Keratinocyte (primary cell): ENCODE data around the gene ETHE1. TPM values are rescaled to one million over a fixed set of nuclear protein-coding genes. Genes with fewer than 3 reads are reported as not detected.

ENCODE experiments used
- DNase-seq: peaks from one replicate; pipeline ENCODE4 v3.0.0-alpha.2; 2011; ENCODE audit warnings: low read depth, missing footprints, low spot score
- FAIRE-seq: peaks from 2 replicates; lab custom pipeline; 2011; peaks lifted over from hg19 to GRCh38; lab: Jason Lieb, UNC
- H2AFZ ChIP-seq: 2 replicates; pipeline ENCODE4 v1.6.0; 2012; ENCODE audit warnings: low read length, control low read depth, inconsistent platforms; ENCODE audit not compliant: control insufficient read depth
- H3K27ac ChIP-seq: 2 replicates; pipeline ENCODE4 v1.5.1; 2011; ENCODE audit warnings: low read length; ENCODE audit not compliant: control insufficient read depth, insufficient read depth
- H3K27me3 ChIP-seq: 3 replicates; pipeline ENCODE4 v1.6.0; 2011; ENCODE audit warnings: low read length; ENCODE audit not compliant: control insufficient read depth, insufficient read depth; ENCODE audit errors: extremely low read depth
- H3K36me3 ChIP-seq, 2 experiments: 2 replicates in 1 of 2; 3 replicates in 1 of 2; pipeline ENCODE4 v1.5.1; 2011; ENCODE audit warnings: low read length in 2 of 2, mild to moderate bottlenecking in 1 of 2; ENCODE audit not compliant: control insufficient read depth in 2 of 2, insufficient read depth in 2 of 2; ENCODE audit errors: extremely low read depth in 1 of 2
- H3K4me1 ChIP-seq: 3 replicates; pipeline ENCODE4 v1.5.1; 2011; ENCODE audit warnings: low read length; ENCODE audit not compliant: control insufficient read depth, insufficient read depth; ENCODE audit errors: extremely low read depth
- H3K4me2 ChIP-seq: 3 replicates; pipeline ENCODE4 v1.6.0; 2011; ENCODE audit warnings: low read depth, low read length; ENCODE audit not compliant: control insufficient read depth, insufficient read depth; ENCODE audit errors: extremely low read depth
- H3K4me3 ChIP-seq, 3 experiments: fragments of 200-600 bp in 1 of 3; sonication (generic) in 1 of 3; 2 replicates in 2 of 3; 3 replicates in 1 of 3; pipeline ENCODE4 v1.5.1; 2011 to 2016; ENCODE audit warnings: low read length in 3 of 3, mild to moderate bottlenecking in 3 of 3, control low read depth in 2 of 3, inconsistent platforms in 1 of 3, low read depth in 1 of 3, mixed read lengths in 1 of 3, mixed run types in 1 of 3, moderate library complexity in 1 of 3; ENCODE audit not compliant: control insufficient read depth in 2 of 3, insufficient read depth in 2 of 3; ENCODE audit errors: extremely low read depth in 1 of 3
- H3K79me2 ChIP-seq: 2 replicates; pipeline ENCODE4 v1.6.0; 2012; ENCODE audit warnings: low read length; ENCODE audit not compliant: control insufficient read depth, insufficient read depth
- H3K9ac ChIP-seq: 3 replicates; pipeline ENCODE4 v1.6.0; 2011; ENCODE audit warnings: low read length; ENCODE audit not compliant: control insufficient read depth, insufficient read depth; ENCODE audit errors: extremely low read depth
- H3K9me1 ChIP-seq: 3 replicates; pipeline ENCODE4 v1.6.0; 2011; ENCODE audit warnings: low read length; ENCODE audit not compliant: control insufficient read depth, insufficient read depth; ENCODE audit errors: extremely low read depth
- H3K9me3 ChIP-seq: 2 replicates; pipeline ENCODE4 v1.5.1; 2012; ENCODE audit warnings: low read depth, low read length; ENCODE audit not compliant: control insufficient read depth
- H4K20me1 ChIP-seq: 3 replicates; pipeline ENCODE4 v1.6.0; 2011; ENCODE audit warnings: low read length; ENCODE audit not compliant: control insufficient read depth, insufficient read depth; ENCODE audit errors: extremely low read depth
- CTCF ChIP-seq, 3 experiments: IDR thresholded peaks in 1 of 3; conservative IDR thresholded peaks in 1 of 3; optimal IDR thresholded peaks in 1 of 3; 2 replicates in 2 of 3; 3 replicates in 1 of 3; pipeline versions ENCODE3 to v1.5.1; 2011; ENCODE audit warnings: low read length in 3 of 3, mild to moderate bottlenecking in 3 of 3, moderate library complexity in 2 of 3, control low read depth in 1 of 3, inconsistent platforms in 1 of 3; ENCODE audit not compliant: insufficient read depth in 2 of 3; ENCODE audit errors: extremely low read depth in 1 of 3
- EZH2 ChIP-seq: IDR thresholded peaks from one replicate; pipeline ENCODE4 v1.6.1; 2012; ENCODE audit warnings: inconsistent platforms, mild to moderate bottlenecking, low read length, moderate library complexity
- dilution Hi-C: fragments of 300-500 bp; cut with MboI; formaldehyde crosslinking; loops from one replicate; pipeline ENCODE4 v1.7.0; 2020; ENCODE audit warnings: low sequenced_read_pairs; ENCODE audit not compliant: extremely low pct_ligation_motif_present
- polyA plus RNA-seq, 5 experiments: library from polyadenylated mRNA; depleted of rRNA in 3 of 5; stranded (reverse) in 3 of 5; stranded (forward) in 1 of 5; unstranded in 1 of 5; fragments of >200 nt; gene quantifications; 1 replicate in 1 of 5; 2 replicates in 3 of 5; 3 replicates in 1 of 5; pipeline versions ENCODE4 v1.2.1 to v1.2.3, GENCODE V29; 2011 to 2012; ENCODE audit warnings: missing spikeins in 2 of 5, low read depth in 1 of 5, low replicate concordance in 1 of 5

Gene ETHE1
- polyA plus RNA-seq, 1 donor (not counting 4 experiments of a cell fraction or from before 2014, with no cell fraction given): 234 TPM

DNA sequence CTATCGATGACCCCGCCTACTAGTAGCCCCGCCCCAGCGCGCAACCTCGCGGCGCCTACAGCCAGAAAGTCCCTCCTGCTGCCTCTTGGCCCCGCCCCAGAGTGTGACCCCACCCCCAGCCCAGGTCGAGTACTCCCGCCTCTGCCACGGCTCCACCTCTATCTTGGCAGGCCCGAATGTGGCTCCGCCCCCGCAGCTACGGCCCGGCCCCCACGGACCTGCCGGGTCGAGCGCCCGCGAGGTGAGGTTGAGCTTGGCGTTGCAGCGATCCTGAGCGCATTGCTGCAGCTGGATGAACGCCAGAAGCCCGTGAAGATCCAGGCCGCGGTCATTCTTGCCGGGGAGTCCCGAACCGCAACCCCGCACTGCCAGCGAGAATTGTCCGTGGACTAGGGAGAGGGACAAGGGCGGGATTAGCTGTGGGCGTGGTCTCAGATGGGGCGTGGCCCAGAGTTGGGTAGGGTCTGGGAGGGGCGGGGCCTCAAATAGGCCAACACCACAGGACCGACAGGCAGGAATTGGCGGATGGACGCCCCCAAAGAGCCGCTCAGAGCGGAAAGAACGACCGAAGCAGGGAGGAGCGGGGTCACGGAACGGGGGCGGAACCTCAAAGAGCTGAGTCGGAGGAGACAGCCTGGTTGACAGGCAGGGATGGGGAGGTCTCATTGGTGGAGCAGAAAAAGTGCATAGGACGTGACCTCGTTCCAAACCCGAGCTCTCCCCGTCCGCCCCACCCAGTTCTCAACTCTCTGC is 63.4 kb downstream of the ETHE1 start:
- peak overlapping the region; percentile 92 for H2AFZ ChIP-seq
- peak overlapping the region; percentile 63 to 84 (median 71) for H3K4me3 ChIP-seq
- H3K9me1 ChIP-seq: peaks cover 2% of the 10 kb centered on the region
- peak overlapping the region; percentile 76 for H3K27ac ChIP-seq
- H3K9ac ChIP-seq: peak overlapping the region; percentile 90
- H3K4me1 ChIP-seq: peaks cover 34% of the 10 kb centered on the region
- H4K20me1 ChIP-seq: no peaks in the 10 kb centered on the region
- peaks cover 7 to 19% of the 10 kb centered on the region in 2 experiments for H3K36me3 ChIP-seq
- no peaks in the 10 kb centered on the region for H3K9me3 ChIP-seq
- TF ChIP-seq EZH2 (no peak), CTCF (optimal IDR thresholded peaks at IDR 0.05 in 1 of 3, IDR thresholded peaks at IDR 0.05 in 1 of 3, conservative IDR thresholded peaks at IDR 0.05 in 1 of 3; ENCODE audit: extremely low read depth in 1 of 3, insufficient read depth in 2 of 3, low read length in 3 of 3) (no peak)
- no peaks in the 10 kb centered on the region for H3K27me3 ChIP-seq
- H3K4me2 ChIP-seq: peak overlapping the region; percentile 95
- dilution Hi-C loops: no loop called here
- H3K79me2 ChIP-seq: peaks cover 10% of the 10 kb centered on the region
- DNase-seq: peak; percentile 80
- peak; percentile 17 for FAIRE-seq

DNA sequence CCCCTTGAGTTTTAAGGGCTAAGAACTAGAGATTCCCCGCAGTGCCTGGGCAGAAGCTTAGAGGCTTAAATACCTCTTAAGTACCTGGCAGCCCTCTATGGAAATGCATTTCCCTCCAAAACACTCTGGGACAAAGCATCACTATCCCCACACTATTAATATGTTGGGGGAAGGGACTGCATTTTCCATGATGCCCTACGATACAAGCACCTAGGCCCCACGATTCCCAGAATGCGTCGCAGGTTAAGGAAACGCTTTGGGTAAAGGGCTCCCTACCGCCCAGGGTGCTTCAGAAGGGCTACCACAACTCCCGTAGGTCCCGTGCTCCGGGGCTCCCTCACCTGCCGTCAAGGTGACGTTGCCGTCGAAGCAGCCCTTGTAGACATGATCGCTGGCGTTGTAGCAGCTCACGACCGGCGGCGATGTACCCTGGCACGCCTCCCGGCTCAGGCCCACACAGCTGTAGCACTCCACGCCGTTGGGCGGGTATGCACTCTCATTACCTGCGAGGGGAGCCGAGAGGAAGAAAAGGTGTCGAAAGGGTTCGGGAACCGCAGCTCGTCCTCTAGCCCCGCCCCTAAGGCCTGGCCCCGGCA is 64.1 kb downstream of the ETHE1 start:
- dilution Hi-C loops: no loop called here
- peak overlapping the region; percentile 90 for H3K4me2 ChIP-seq
- H3K9ac ChIP-seq: peak overlapping the region; percentile 71
- peaks cover 10% of the 10 kb centered on the region for H3K79me2 ChIP-seq
- no peak for TF ChIP-seq EZH2
- TF ChIP-seq CTCF (optimal IDR thresholded peaks at IDR 0.05 in 1 of 3, IDR thresholded peaks at IDR 0.05 in 1 of 3, conservative IDR thresholded peaks at IDR 0.05 in 1 of 3; ENCODE audit: extremely low read depth in 1 of 3, insufficient read depth in 2 of 3, low read length in 3 of 3): peak in 1 of 3 experiments; percentile 14
- peaks cover 7 to 19% of the 10 kb centered on the region in 2 experiments for H3K36me3 ChIP-seq
- peak overlapping the region; percentile 86 for H2AFZ ChIP-seq
- no peaks in the 10 kb centered on the region for H3K9me3 ChIP-seq
- H3K4me1 ChIP-seq: peaks cover 29% of the 10 kb centered on the region
- H3K27me3 ChIP-seq: no peaks in the 10 kb centered on the region
- peaks cover 2% of the 10 kb centered on the region for H3K9me1 ChIP-seq
- H4K20me1 ChIP-seq: no peaks in the 10 kb centered on the region
- DNase-seq (no peak), FAIRE-seq (peak; percentile 17)
- peak overlapping the region; percentile 66 for H3K27ac ChIP-seq
- peak overlapping the region; percentile 29 to 73 (median 65) for H3K4me3 ChIP-seq
